Transverse colon (tissue), 3 donors: ENCODE measurements around the gene FETUB.

Source experiments
- CTCF ChIP-seq, 5 experiments: fragments of 200-600 bp in 3 of 5; fragments of 450-650 bp in 2 of 5; sonication (generic) in 3 of 5; IDR thresholded peaks; 1 replicate in 2 of 5; 2 replicates in 3 of 5; pipeline ENCODE4 v1.5.1; 2016 to 2017; ENCODE audit warnings: antibody characterized with exemption in 5 of 5, inconsistent platforms in 3 of 5, mild to moderate bottlenecking in 2 of 5, moderate library complexity in 1 of 5
- EP300 ChIP-seq: sonication (generic); formaldehyde crosslinking; IDR thresholded peaks from one replicate; pipeline ENCODE4 v1.6.1; 2017; ENCODE audit warnings: antibody characterized with exemption, low read depth
- POLR2A ChIP-seq: fragments of 450-650 bp; IDR thresholded peaks from one replicate; pipeline ENCODE4 v1.6.1; 2016; ENCODE audit warnings: antibody characterized with exemption, mild to moderate bottlenecking, moderate library complexity

GRCh38 chr3:186665625-186666188, 25.5 kb downstream of the FETUB start, which contains the start of gene HRG:
- TF ChIP-seq POLR2A: no peak
- TF ChIP-seq CTCF (IDR thresholded peaks at IDR 0.05): no peak
- TF ChIP-seq EP300: no peak
